WI38 (cell line): ENCODE results near the gene SEPTIN14.
"Not testable (repeated sequence)": the region's sequence is repeated elsewhere in the genome, so short reads cannot be mapped to it uniquely, and the experiment has no call there.

ENCODE experiments used
- H3K4me3 ChIP-seq: 2 replicates; pipeline ENCODE4 v1.5.1; 2011; ENCODE audit warnings: low read depth, mild to moderate bottlenecking, control low read depth, low read length
- TF ChIP-seq, protein P1 (sequence below): IDR thresholded peaks from 2 replicates; pipeline ENCODE4 v1.5.1; 2012; ENCODE audit warnings: low read depth, mild to moderate bottlenecking, control low read depth, low read length

Gene SEPTIN14

GRCh38 chr7:55794527-55794926, 68.0 kb downstream of the SEPTIN14 start:
- TF ChIP-seq, protein P1, sequence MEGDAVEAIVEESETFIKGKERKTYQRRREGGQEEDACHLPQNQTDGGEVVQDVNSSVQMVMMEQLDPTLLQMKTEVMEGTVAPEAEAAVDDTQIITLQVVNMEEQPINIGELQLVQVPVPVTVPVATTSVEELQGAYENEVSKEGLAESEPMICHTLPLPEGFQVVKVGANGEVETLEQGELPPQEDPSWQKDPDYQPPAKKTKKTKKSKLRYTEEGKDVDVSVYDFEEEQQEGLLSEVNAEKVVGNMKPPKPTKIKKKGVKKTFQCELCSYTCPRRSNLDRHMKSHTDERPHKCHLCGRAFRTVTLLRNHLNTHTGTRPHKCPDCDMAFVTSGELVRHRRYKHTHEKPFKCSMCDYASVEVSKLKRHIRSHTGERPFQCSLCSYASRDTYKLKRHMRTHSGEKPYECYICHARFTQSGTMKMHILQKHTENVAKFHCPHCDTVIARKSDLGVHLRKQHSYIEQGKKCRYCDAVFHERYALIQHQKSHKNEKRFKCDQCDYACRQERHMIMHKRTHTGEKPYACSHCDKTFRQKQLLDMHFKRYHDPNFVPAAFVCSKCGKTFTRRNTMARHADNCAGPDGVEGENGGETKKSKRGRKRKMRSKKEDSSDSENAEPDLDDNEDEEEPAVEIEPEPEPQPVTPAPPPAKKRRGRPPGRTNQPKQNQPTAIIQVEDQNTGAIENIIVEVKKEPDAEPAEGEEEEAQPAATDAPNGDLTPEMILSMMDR, result no peak
- no peak overlapping the region for H3K4me3 ChIP-seq

- H3K4me3 ChIP-seq, result no peak overlapping the region
- TF ChIP-seq, protein P1, result no peak
These were observed 70.5 kb downstream of the SEPTIN14 start for GRCh38 chr7:55792048-55792447.

DNA sequence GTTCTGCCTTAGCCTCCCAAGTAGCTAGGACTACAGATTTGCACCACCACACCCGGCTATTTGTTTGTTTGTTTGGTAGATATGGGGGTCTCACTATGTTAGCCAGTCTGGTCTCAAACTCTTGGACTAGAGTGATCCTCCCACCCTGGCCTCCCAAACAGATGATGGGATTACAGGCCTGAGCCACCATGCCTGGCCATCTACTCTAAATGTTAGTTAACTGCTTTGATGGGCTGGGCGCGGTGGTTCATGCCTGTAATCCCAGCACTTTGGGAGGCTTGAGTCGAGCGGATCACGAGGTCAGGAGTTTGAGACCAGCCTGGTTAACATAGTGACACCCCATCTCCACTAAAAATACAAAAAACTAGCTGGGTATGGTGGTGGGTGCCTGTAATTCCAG, 74.8 kb downstream of the SEPTIN14 start:
- TF ChIP-seq, protein P1, result no peak
- no peak overlapping the region for H3K4me3 ChIP-seq

GRCh38 chr7:55786901-55787300, 75.7 kb downstream of the SEPTIN14 start:
- H3K4me3 ChIP-seq, result no peak overlapping the region
- TF ChIP-seq, protein P1, result no peak

- H3K4me3 ChIP-seq, result not testable (repeated sequence)
These were observed 77.1 kb downstream of the SEPTIN14 start for GRCh38 chr7:55785444-55785843.

DNA sequence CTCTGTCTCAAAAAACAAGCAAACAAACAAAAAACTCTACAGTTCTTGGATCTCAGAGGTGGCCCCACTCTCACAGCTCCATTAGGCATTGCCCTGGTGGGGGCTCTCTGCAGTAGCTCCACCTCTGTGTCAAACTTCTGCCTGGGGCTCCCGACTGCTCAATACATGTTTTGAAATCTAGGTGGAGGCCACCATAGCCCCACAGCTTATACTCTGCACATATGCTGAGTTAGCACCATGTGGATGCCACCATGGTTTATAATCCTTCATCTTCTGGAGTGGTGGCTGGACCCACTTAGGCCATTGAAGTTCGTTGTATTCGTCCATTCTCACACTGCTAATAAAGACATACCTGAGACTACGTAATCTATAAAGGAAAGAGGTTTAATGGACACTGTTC, 78.4 kb downstream of the SEPTIN14 start:
- TF ChIP-seq, protein P1, result no peak
- H3K4me3 ChIP-seq, result no peak overlapping the region

- no peak overlapping the region for H3K4me3 ChIP-seq
- TF ChIP-seq, protein P1, result no peak
These were observed 83.9 kb downstream of the SEPTIN14 start for GRCh38 chr7:55778631-55779030.

- TF ChIP-seq, protein P1, result no peak
- H3K4me3 ChIP-seq, result no peak overlapping the region
These were observed 86.4 kb downstream of the SEPTIN14 start for GRCh38 chr7:55776196-55776595.
